Common myeloid progenitor, CD34-positive (primary cell): ENCODE data around the gene PLIN4.

Experiments
- CTCF ChIA-PET: fragments of 350-600 bp; sonication (Branson Sonifier 250); formaldehyde crosslinking; loops from one replicate; lab custom pipeline; 2021; ENCODE audit warnings: antibody characterized with exemption; lab: Charles Lee
- POLR2A ChIA-PET: fragments of 350-600 bp; sonication (Branson Sonifier 250); formaldehyde crosslinking; loops from one replicate; lab custom pipeline; 2021; ENCODE audit warnings: antibody characterized with exemption; lab: Charles Lee
- DNase-seq, 3 donors: peaks; one replicate each; pipeline versions ENCODE4 v3.0.0 to v3.0.0-alpha.2; 2013
- H3K27ac ChIP-seq, 2 experiments: 1 replicate in 1 of 2; 2 replicates in 1 of 2; pipeline ENCODE4 v1.7.0; 2013; ENCODE audit warnings: inconsistent platforms in 2 of 2, low read length in 2 of 2, mild to moderate bottlenecking in 2 of 2, low read depth in 1 of 2, moderate library complexity in 1 of 2; ENCODE audit not compliant: severe bottlenecking in 2 of 2, insufficient read depth in 1 of 2, poor library complexity in 1 of 2
- H3K27me3 ChIP-seq, 5 experiments: replicated peaks in 2 of 5; 1 replicate in 3 of 5; 2 replicates in 2 of 5; pipeline versions ENCODE4 v1.6.1 to v1.7.0; 2013; ENCODE audit warnings: low read length in 4 of 5, mild to moderate bottlenecking in 2 of 5, moderate library complexity in 2 of 5, inconsistent platforms in 1 of 5; ENCODE audit not compliant: insufficient read depth in 5 of 5, control insufficient read depth in 4 of 5
- H3K36me3 ChIP-seq, 4 experiments: 1 replicate in 2 of 4; 2 replicates in 2 of 4; pipeline versions ENCODE4 v1.6.1 to v1.7.0; 2013; ENCODE audit warnings: low read length in 3 of 4, control low read depth in 1 of 4, mild to moderate bottlenecking in 1 of 4; ENCODE audit not compliant: control insufficient read depth in 4 of 4, insufficient read depth in 4 of 4
- H3K4me1 ChIP-seq, 4 experiments: 1 replicate in 3 of 4; 2 replicates in 1 of 4; pipeline versions ENCODE4 v1.6.1 to v1.7.1; 2013; ENCODE audit warnings: low read length in 3 of 4, mild to moderate bottlenecking in 3 of 4, control low read depth in 1 of 4, inconsistent platforms in 1 of 4, moderate library complexity in 1 of 4; ENCODE audit not compliant: control insufficient read depth in 4 of 4, insufficient read depth in 4 of 4; ENCODE audit errors: control extremely low read depth in 1 of 4
- H3K4me3 ChIP-seq, 7 experiments: 1 replicate in 4 of 7; 2 replicates in 3 of 7; pipeline versions ENCODE4 v1.5.1 to v1.7.0; 2013; ENCODE audit warnings: mild to moderate bottlenecking in 7 of 7, low read length in 6 of 7, moderate library complexity in 6 of 7, inconsistent platforms in 2 of 7, low read depth in 2 of 7, control low read depth in 1 of 7; ENCODE audit not compliant: insufficient read depth in 4 of 7, control insufficient read depth in 1 of 7; ENCODE audit errors: extremely low read depth in 1 of 7
- H3K9me3 ChIP-seq, 5 experiments: 1 replicate in 4 of 5; 2 replicates in 1 of 5; pipeline versions ENCODE4 v1.6.1 to v1.7.1; 2013; ENCODE audit warnings: low read length in 4 of 5, mild to moderate bottlenecking in 2 of 5, inconsistent platforms in 1 of 5, low read depth in 1 of 5, moderate library complexity in 1 of 5; ENCODE audit not compliant: control insufficient read depth in 4 of 5, insufficient read depth in 2 of 5; ENCODE audit errors: control extremely low read depth in 1 of 5
- WGBS: methylation state at CpG from one replicate; pipeline ENCODE4 v1.1.5; 2013; ENCODE audit not compliant: insufficient coverage; 5-methylcytosine and 5-hydroxymethylcytosine counted together

PLIN4 gene

DNA sequence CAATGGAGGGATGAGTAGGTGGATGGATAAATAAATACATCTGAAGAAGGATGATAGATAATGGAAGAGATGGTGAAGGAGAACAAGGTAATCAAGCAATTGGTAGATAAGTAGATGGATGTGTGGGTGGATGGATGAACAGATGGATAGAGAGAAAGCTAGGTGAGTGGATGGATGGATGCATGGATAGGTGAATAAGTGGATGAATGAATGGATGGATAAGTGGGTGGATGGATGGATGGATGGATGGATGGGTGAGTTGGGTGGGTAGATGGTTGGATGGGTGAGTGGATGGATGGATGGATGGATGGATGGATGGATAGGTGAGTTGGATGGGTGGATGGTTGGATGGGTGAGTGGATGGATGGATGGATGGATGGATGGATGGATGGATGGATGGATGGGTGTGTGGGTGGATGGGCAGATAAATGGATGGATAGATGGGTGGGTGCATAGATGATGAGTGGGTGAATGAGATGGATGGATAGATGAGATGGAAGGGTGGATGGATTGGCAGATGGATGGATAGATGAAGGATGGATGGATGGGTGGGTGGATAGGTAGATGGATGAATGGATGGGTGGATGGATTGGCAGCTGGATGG is 34.9 kb upstream of the PLIN4 start:
- CTCF ChIA-PET: interaction anchor here (0.6 kb wide), 1 partner anchor 73 kb away, joined by 3 read pairs; no protein-coding TSS in a partner anchor
- Histone ChIP-seq H3K9me3 (no peaks in the 10 kb centered on the region), H3K27ac (no peak overlapping the region), H3K27me3 (no peaks in the 10 kb centered on the region), H3K4me1 (no peaks in the 10 kb centered on the region), H3K36me3 (no peaks in the 10 kb centered on the region), H3K4me3 (no peak overlapping the region)
- POLR2A ChIA-PET: no interaction called here
- DNase-seq: no peak

DNA sequence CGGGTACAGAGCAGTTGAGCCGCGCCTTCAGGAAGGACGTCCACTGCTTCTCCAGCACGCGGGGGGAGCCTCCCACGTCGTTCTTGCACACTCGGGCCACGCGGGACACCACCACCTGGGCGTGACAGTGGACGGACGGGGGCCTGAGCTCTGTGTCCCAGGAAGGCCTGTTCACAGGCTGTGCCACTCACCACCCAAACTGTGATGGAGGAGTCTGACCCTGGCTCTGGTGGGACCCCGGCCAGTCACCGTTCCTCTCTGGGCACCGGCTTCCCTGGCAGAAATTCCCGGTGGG is 34.2 kb upstream of the PLIN4 start:
- no peak for DNase-seq
- 97% methylated on average over 18 of the region's 18 CpGs for WGBS
- no peaks in the 10 kb centered on the region for H3K4me1 ChIP-seq
- no peaks in the 10 kb centered on the region for H3K27me3 ChIP-seq
- ChIA-PET CTCF (interaction anchor here (0.6 to 1.6 kb wide), 2 partner anchors 8 to 72 kb away, joined by 3 to 4 read pairs; partner anchors contain the start of gene SEMA6B), POLR2A (no interaction called here)
- no peak overlapping the region for H3K27ac ChIP-seq
- no peaks in the 10 kb centered on the region for H3K36me3 ChIP-seq
- no peak overlapping the region for H3K4me3 ChIP-seq
- no peaks in the 10 kb centered on the region for H3K9me3 ChIP-seq

GRCh38 chr19:4550479-4551050 is 32.3 kb upstream of the PLIN4 start:
- WGBS: 96% methylated on average over 21 of the region's 26 CpGs
- Histone ChIP-seq H3K27me3 (no peaks in the 10 kb centered on the region), H3K4me3 (no peak overlapping the region), H3K4me1 (no peaks in the 10 kb centered on the region), H3K36me3 (no peaks in the 10 kb centered on the region), H3K9me3 (no peaks in the 10 kb centered on the region), H3K27ac (no peak overlapping the region)
- DNase-seq: no peak
- ChIA-PET POLR2A (no interaction called here), CTCF (no interaction called here)

- CTCF ChIA-PET: no interaction called here
- H3K27ac ChIP-seq: no peak overlapping the region
- DNase-seq: no peak
- 93% methylated on average over 16 of the region's 18 CpGs for WGBS
- H3K9me3 ChIP-seq: no peaks in the 10 kb centered on the region
- no peaks in the 10 kb centered on the region for H3K36me3 ChIP-seq
- H3K27me3 ChIP-seq: no peaks in the 10 kb centered on the region
- no peaks in the 10 kb centered on the region for H3K4me1 ChIP-seq
- POLR2A ChIA-PET: no interaction called here
- no peak overlapping the region for H3K4me3 ChIP-seq
These were observed 31.7 kb upstream of the PLIN4 start for GRCh38 chr19:4550018-4550417.

GRCh38 chr19:4548238-4548584 is 29.9 kb upstream of the PLIN4 start:
- ChIA-PET CTCF (interaction anchor here (0.7 to 1.2 kb wide), 3 partner anchors 13 to 25 kb away, joined by 3 to 4 read pairs (median 4); no protein-coding TSS in a partner anchor), POLR2A (no interaction called here)
- 89% methylated on average over 14 of the region's 14 CpGs for WGBS
- Histone ChIP-seq H3K4me1 (no peaks in the 10 kb centered on the region), H3K27ac (no peak overlapping the region), H3K27me3 (no peaks in the 10 kb centered on the region), H3K9me3 (no peaks in the 10 kb centered on the region), H3K4me3 (no peak overlapping the region), H3K36me3 (no peaks in the 10 kb centered on the region)
- DNase-seq: no peak

DNA sequence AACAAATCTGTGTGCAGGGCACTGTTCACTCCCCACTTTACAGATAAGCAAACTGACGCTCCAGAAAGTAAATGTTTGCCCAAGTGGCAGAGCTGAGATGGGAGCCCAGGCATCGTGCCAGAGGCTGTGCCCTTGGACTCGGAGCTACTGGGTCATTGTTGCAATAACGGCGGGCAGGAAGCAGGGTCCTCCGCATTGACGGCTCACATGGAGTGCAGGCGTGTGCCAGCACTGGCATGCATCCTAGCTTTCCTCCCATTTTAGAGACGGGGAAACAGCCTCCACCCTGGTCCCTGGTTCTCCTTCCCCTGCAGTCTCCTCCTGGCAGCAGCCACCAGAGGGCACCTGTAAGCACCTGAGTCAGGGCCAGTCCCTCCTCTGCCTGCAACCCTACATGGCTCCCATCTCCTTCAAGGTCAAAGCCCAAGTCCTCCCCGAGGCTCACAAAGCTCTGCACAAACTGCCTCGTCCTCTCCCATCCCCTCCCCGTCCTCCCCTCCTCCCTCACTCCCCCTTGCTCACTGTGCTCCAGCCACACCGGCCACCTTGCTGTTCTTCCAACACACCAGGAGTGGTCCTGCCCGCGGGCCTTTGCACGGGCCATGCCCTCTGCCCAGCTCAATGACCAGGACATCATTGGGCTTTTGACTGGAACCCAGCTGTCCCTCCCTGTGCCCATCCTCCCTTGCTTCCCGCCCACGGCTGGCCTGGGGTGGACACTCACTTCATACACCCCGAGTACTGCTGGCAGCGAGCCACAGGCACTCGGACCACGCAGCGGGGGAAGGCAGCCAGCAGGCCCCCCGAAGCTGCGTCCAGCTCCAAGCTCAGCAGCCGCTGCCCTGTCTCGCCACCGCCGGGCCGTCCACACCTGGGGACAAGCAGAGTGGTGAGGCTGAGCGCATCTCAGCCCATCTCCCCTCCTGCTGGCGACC is 29.3 kb upstream of the PLIN4 start:
- 92% methylated on average over 27 of the region's 32 CpGs for WGBS
- Histone ChIP-seq H3K27me3 (no peaks in the 10 kb centered on the region), H3K4me1 (no peaks in the 10 kb centered on the region), H3K9me3 (no peaks in the 10 kb centered on the region), H3K4me3 (no peak overlapping the region), H3K36me3 (no peaks in the 10 kb centered on the region), H3K27ac (no peak overlapping the region)
- DNase-seq: no peak
- ChIA-PET CTCF (interaction anchor here (0.6 to 1.2 kb wide), 5 partner anchors 12 to 142 kb away, joined by 3 to 4 read pairs (median 3); no protein-coding TSS in a partner anchor), POLR2A (no interaction called here)
